HAP-1 (cell line): ENCODE data around the gene MAPK11.

Experiments used
- DNase-seq, 2 experiments: peaks; one replicate each; pipeline ENCODE4 v3.0.0-alpha.2; 2016 to 2020; ENCODE audit warnings: low spot score in 2 of 2
- H3K27me3 ChIP-seq: fragments of 250-450 bp; sonication (Bioruptor Pico); 2 replicates; pipeline ENCODE4 v1.5.1; 2020; ENCODE audit warnings: low read depth, mild to moderate bottlenecking, moderate library complexity
- H3K36me3 ChIP-seq: fragments of 250-450 bp; sonication (Bioruptor Pico); replicated peaks from 2 replicates; pipeline ENCODE4 v1.5.1; 2020; ENCODE audit warnings: mild to moderate bottlenecking
- H3K4me1 ChIP-seq: fragments of 250-450 bp; sonication (Bioruptor Pico); 2 replicates; pipeline ENCODE4 v1.5.1; 2020; ENCODE audit warnings: mild to moderate bottlenecking
- H3K4me3 ChIP-seq: fragments of 250-450 bp; sonication (Bioruptor Pico); 2 replicates; pipeline ENCODE4 v1.5.1; 2020; ENCODE audit warnings: mild to moderate bottlenecking, moderate library complexity
- H3K9me3 ChIP-seq: fragments of 250-450 bp; sonication (Bioruptor Pico); 2 replicates; pipeline ENCODE4 v1.5.1; 2020; ENCODE audit warnings: mild to moderate bottlenecking, moderate library complexity
- in situ Hi-C: fragments of 300-500 bp; cut with MboI; formaldehyde crosslinking; loops from 3 replicates; pipeline ENCODE4 v1.14.3; 2020; ENCODE audit warnings: low sequenced_read_pairs, inconsistent platforms, mixed read lengths

The MAPK11 gene

DNA sequence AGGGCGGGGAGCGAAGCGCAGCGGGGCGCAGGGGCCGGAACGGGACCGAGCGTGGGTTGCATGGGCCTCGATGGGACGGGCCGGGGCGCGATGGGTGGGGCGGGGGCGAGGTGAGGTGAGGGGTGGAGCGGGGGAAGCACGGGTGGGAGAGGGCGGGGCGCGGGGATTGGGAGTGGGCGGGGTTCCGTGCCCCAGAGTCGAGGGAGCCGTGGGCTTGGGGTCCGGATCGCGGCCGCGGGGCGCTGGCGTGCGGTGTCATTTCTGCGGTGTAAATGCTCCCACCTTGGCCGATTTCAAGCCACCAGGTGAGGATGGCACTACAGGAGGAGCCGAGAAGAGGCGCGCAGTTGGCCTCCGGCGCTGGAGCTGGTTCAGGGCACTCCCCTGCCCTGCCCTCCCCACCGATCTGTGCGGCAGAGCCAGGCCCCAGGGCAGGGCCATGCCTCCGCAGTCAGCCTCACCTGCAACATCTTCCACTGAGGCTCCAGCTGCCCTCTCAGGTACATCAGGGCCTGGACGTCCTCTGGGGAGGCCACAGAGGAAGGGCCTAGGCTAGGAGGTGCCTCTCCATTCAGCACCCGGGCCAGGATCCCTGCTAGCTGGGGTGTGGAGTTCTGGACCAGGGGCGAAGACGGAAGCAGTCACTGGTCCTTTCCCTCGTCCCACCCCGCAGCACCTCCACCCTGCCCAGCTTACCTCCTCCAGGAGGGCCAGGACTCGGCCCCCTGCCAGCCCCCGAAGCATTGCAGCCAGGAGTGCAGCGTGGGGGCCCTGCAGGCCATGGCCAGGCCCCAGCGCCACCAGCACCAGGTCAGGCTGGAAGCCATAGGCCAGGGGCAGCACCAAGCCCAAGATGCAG is 24.7 kb downstream of the MAPK11 start:
- no peak for DNase-seq
- in situ Hi-C loops: no loop called here
- H3K27me3 ChIP-seq: no peaks in the 10 kb centered on the region
- no peaks in the 10 kb centered on the region for H3K9me3 ChIP-seq
- peak overlapping the region; percentile 100 for H3K4me3 ChIP-seq
- H3K4me1 ChIP-seq: peaks cover 8% of the 10 kb centered on the region
- peaks cover 45% of the 10 kb centered on the region for H3K36me3 ChIP-seq

GRCh38 chr22:50244420-50245213 is 25.6 kb downstream of the MAPK11 start, which contains the start of gene TUBGCP6:
Gene TUBGCP6, minus strand, starts transcription at chr22:50245023. Its CDS starts 564 bp downstream, at chr22:50244459.
- DNase-seq: peak; percentile 89 to 94
- Histone ChIP-seq H3K4me1 (peaks cover 3% of the 10 kb centered on the region; the same call in 1 of the 2 replicates), H3K36me3 (peaks cover 46% of the 10 kb centered on the region), H3K9me3 (no peaks in the 10 kb centered on the region), H3K4me3 (peak within 1 kb of the TSS; percentile 100), H3K27me3 (no peaks in the 10 kb centered on the region)
- in situ Hi-C loops: no loop called here

DNA sequence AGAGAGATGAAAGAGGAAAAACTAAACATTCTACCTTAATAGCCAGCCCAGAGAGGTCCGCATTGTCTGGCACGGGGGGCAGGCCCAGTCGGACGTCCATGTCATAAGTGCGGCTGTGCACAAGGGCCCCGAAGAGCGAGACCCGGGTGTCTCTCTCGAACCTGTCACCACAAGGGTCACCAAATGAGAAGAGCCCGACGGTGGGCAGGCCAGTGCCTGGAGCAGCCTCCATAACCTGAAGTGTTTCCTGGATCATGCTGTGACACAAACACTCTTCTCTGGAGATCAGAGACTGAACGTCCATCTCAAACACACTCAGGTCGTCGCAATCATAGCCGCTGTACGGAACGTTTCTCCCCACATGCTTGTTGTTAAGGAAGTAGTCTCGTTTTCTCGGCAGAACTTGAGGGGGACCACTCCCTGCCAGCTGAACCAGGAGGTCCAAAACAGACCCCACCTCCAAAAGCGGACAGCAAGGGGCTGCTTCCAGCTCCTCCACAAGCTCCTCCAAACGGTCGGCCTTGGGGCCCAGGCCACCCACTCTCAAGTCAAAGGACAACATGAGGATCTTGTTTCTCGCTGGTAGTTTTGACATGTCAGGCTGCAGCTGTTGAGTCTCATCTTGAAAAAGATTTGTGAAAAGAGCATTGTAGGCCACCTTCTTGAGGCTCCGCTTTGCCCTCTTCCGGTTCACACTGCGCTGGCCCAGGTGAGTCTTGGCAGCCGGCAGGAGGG is 26.3 kb downstream of the MAPK11 start:
- peaks cover 3% of the 10 kb centered on the region; the same call in 1 of the 2 replicates for H3K4me1 ChIP-seq
- peak overlapping the region; percentile 100 for H3K4me3 ChIP-seq
- in situ Hi-C loops: no loop called here
- H3K36me3 ChIP-seq: peaks cover 43% of the 10 kb centered on the region
- DNase-seq: no peak
- H3K9me3 ChIP-seq: no peaks in the 10 kb centered on the region
- no peaks in the 10 kb centered on the region for H3K27me3 ChIP-seq

- peak overlapping the region; percentile 100 for H3K4me3 ChIP-seq
- H3K9me3 ChIP-seq: no peaks in the 10 kb centered on the region
- in situ Hi-C loops: no loop called here
These were observed 27.7 kb downstream of the MAPK11 start for GRCh38 chr22:50242406-50242949.

GRCh38 chr22:50238755-50239154 is 31.4 kb downstream of the MAPK11 start:
- in situ Hi-C loops: no loop called here
- Histone ChIP-seq H3K36me3 (0 out of 2 replicates have a peak, but pooled peaks cover 5% of the 10 kb centered on the region), H3K27me3 (no peaks in the 10 kb centered on the region), H3K4me3 (no peak overlapping the region), H3K4me1 (peaks cover 3% of the 10 kb centered on the region; the same call in 1 of the 2 replicates), H3K9me3 (no peaks in the 10 kb centered on the region)
- DNase-seq: no peak

More at GRCh38 chr22:50242406-50242949, 27.7 kb downstream of the MAPK11 start:
- Histone ChIP-seq H3K36me3 (peaks cover 31% of the 10 kb centered on the region), H3K4me1 (peaks cover 3% of the 10 kb centered on the region; the same call in 1 of the 2 replicates), H3K27me3 (no peaks in the 10 kb centered on the region)
- DNase-seq: peak in 1 of 2 experiments; percentile 11

GRCh38 chr22:50236731-50237409 is 33.3 kb downstream of the MAPK11 start:
- Histone ChIP-seq H3K9me3 (no peaks in the 10 kb centered on the region), H3K4me1 (peaks cover 3% of the 10 kb centered on the region; the same call in 1 of the 2 replicates), H3K36me3 (0 out of 2 replicates have a peak, but pooled peaks cover 5% of the 10 kb centered on the region), H3K4me3 (no peak overlapping the region), H3K27me3 (no peaks in the 10 kb centered on the region)
- DNase-seq: no peak
- in situ Hi-C loops: no loop called here

GRCh38 chr22:50233223-50233622 is 37.0 kb downstream of the MAPK11 start:
- in situ Hi-C loops: no loop called here
- H3K4me3 ChIP-seq: no peak overlapping the region

GRCh38 chr22:50232481-50233151 is 37.6 kb downstream of the MAPK11 start:
- Histone ChIP-seq H3K9me3 (no peaks in the 10 kb centered on the region), H3K27me3 (no peaks in the 10 kb centered on the region), H3K4me3 (no peak overlapping the region), H3K36me3 (0 out of 2 replicates have a peak, but pooled peaks cover 6% of the 10 kb centered on the region), H3K4me1 (no peaks in the 10 kb centered on the region)
- no peak for DNase-seq
- in situ Hi-C loops: no loop called here

More at GRCh38 chr22:50233223-50233622, 37.0 kb downstream of the MAPK11 start:
- 0 out of 2 replicates have a peak, but pooled peaks cover 6% of the 10 kb centered on the region for H3K36me3 ChIP-seq
- H3K27me3 ChIP-seq: no peaks in the 10 kb centered on the region
- no peaks in the 10 kb centered on the region for H3K9me3 ChIP-seq
- no peak for DNase-seq
- no peaks in the 10 kb centered on the region for H3K4me1 ChIP-seq

GRCh38 chr22:50229370-50229769 is 40.8 kb downstream of the MAPK11 start:
- DNase-seq: no peak
- Histone ChIP-seq H3K36me3 (peaks cover 15% of the 10 kb centered on the region), H3K27me3 (no peaks in the 10 kb centered on the region), H3K4me1 (no peaks in the 10 kb centered on the region), H3K9me3 (no peaks in the 10 kb centered on the region), H3K4me3 (no peak overlapping the region)
- in situ Hi-C loops: no loop called here

DNA sequence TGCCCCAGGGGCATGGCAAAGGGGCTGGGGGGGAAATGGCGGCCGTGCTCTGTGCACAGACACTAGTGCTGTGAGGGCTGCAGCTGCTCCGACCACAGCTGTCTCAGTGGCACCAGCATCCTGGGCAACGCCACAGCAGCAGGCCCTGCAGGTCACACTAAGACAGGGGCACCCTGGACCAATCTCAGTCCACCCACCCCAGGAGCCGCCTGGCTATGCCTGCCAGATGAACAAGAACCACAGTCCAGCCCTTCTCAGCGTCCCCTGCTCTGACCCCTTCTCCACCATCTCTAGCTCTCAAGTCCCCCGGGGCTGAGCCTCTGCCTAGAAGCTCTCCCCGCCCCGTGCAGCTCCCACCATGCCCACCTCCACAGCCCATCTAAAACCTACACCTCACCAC is 41.8 kb downstream of the MAPK11 start:
- Histone ChIP-seq H3K4me3 (no peak overlapping the region), H3K9me3 (no peaks in the 10 kb centered on the region), H3K36me3 (peaks cover 21% of the 10 kb centered on the region), H3K27me3 (no peaks in the 10 kb centered on the region), H3K4me1 (no peaks in the 10 kb centered on the region)
- DNase-seq: no peak
- in situ Hi-C loops: no loop called here

DNA sequence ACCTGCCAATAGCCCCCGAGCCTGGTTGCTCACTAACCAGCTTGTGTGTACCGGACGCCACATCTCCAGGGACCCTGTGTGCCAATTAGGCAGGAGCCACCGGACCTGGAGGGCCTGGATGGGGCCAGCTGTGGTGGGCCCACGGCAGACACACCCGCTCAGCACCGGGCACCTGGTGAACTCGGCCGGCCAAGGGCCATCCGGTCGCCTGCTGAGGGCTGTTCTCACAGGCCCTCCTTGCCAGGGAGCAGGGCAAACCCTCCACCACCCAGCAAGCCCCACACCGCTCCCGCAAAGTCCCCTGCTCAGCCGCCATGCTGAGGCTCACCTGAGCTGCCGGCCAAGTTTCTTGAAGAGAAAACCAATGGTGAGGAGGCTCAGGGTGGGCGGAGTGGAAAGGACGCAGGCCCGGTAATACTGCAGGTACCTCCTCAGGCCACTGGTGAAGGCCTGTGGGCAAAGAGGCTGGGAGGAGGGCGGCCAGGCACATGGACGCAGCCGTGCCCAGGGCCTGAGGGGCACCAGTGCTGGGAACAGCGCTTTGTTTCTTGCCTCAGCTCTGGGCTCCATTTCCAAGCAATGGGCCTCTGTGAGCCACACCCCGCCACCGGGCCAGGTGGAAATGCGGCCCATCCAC is 42.5 kb downstream of the MAPK11 start:
- Histone ChIP-seq H3K4me3 (no peak overlapping the region), H3K27me3 (no peaks in the 10 kb centered on the region), H3K36me3 (peaks cover 28% of the 10 kb centered on the region), H3K4me1 (no peaks in the 10 kb centered on the region), H3K9me3 (no peaks in the 10 kb centered on the region)
- no peak for DNase-seq
- in situ Hi-C loops: no loop called here

GRCh38 chr22:50226875-50227165 is 43.4 kb downstream of the MAPK11 start:
- no peaks in the 10 kb centered on the region for H3K27me3 ChIP-seq
- no peak for DNase-seq
- H3K36me3 ChIP-seq: peaks cover 36% of the 10 kb centered on the region
- in situ Hi-C loops: no loop called here
- no peak overlapping the region for H3K4me3 ChIP-seq
- no peaks in the 10 kb centered on the region for H3K4me1 ChIP-seq
- no peaks in the 10 kb centered on the region for H3K9me3 ChIP-seq
